Transverse colon (tissue), 4 donors: Measurements from ENCODE around the gene APOBEC2.

Experiments
- CTCF ChIP-seq, 5 experiments: fragments of 200-600 bp in 3 of 5; fragments of 450-650 bp in 2 of 5; sonication (generic) in 3 of 5; IDR thresholded peaks; 1 replicate in 2 of 5; 2 replicates in 3 of 5; pipeline ENCODE4 v1.5.1; 2016 to 2017; ENCODE audit warnings: antibody characterized with exemption in 5 of 5, inconsistent platforms in 3 of 5, mild to moderate bottlenecking in 2 of 5, moderate library complexity in 1 of 5
- EP300 ChIP-seq: sonication (generic); formaldehyde crosslinking; IDR thresholded peaks from one replicate; pipeline ENCODE4 v1.6.1; 2017; ENCODE audit warnings: antibody characterized with exemption, low read depth
- POLR2A ChIP-seq: fragments of 450-650 bp; IDR thresholded peaks from one replicate; pipeline ENCODE4 v1.6.1; 2016; ENCODE audit warnings: antibody characterized with exemption, mild to moderate bottlenecking, moderate library complexity
- POLR2AphosphoS5 ChIP-seq, 3 donors: sonication (generic); formaldehyde crosslinking; IDR thresholded peaks; one replicate each; pipeline ENCODE4 v1.6.1; 2016; ENCODE audit warnings: antibody characterized with exemption in 3 of 3

DNA sequence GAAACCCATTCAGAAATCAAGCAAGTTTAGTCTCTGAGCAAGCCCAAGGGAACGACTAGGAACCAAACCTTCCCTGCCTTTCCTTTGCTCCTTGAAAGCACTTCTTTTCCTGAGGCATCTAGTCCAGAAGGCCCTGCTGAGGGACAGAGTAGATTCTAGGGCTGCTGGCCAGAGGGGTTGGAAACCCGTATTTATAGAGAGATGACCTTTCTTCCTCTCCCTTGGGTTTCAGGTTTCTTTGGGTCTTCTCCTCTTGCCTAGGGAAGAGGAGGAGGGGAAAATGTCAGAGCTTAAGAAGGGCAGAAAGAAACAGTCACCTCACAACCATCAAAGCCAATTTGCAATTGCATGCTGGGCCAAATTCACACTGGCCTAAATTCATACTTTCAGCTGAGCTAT, 5.8 kb downstream of the APOBEC2 start:
- TF ChIP-seq CTCF (IDR thresholded peaks at IDR 0.05) = no peak
- no peak for TF ChIP-seq POLR2AphosphoS5 (IDR thresholded peaks at IDR 0.05)
- no peak for TF ChIP-seq POLR2A
- no peak for TF ChIP-seq EP300
